PC-3 (cell line): ENCODE measurements around the gene RNU2-63P. TPM values are rescaled to one million over a fixed set of nuclear protein-coding genes. Genes with fewer than 3 reads are reported as not detected.

Source experiments
- ATAC-seq: fragments of 200-7000 bp; cut with Tn5 transposase; 2 replicates; pipeline ENCODE4 v1.9.1; 2020; ENCODE audit warnings: mild to moderate bottlenecking, moderate library complexity
- BruUV-seq: library from RNA; stranded (reverse); fragments of 400-500 nt; replicated peaks from 2 replicates; lab custom pipeline; 2021; lab: Mats Ljungman, UMichigan
- CTCF ChIA-PET: fragments of 300-600 bp; sonication (Branson Sonifier 250); formaldehyde crosslinking; loops from one replicate; lab custom pipeline; 2022; ENCODE audit warnings: antibody characterized with exemption; lab: Charles Lee
- POLR2A ChIA-PET: fragments of 300-600 bp; sonication (Branson Sonifier 250); formaldehyde crosslinking; loops from one replicate; lab custom pipeline; 2022; ENCODE audit warnings: antibody characterized with exemption; ENCODE audit not compliant: unreplicated experiment; lab: Charles Lee
- DNase-seq: peaks from one replicate; pipeline ENCODE4 v3.0.0-alpha.2; 2015
- H2AFZ ChIP-seq: fragments of 300-600 bp; sonication (generic); 2 replicates; pipeline ENCODE4 v1.6.0; 2016; ENCODE audit warnings: antibody characterized with exemption, low read length
- H3F3A ChIP-seq: fragments of 300-600 bp; sonication (generic); one replicate; pipeline ENCODE4 v1.6.0; 2017; ENCODE audit warnings: antibody characterized with exemption, low read length, control low read depth, mild to moderate bottlenecking; ENCODE audit not compliant: unreplicated experiment
- H3K27ac ChIP-seq: fragments of 300-600 bp; sonication (generic); 2 replicates; pipeline ENCODE4 v1.5.1; 2016; ENCODE audit warnings: mild to moderate bottlenecking, low read length
- H3K27me3 ChIP-seq: fragments of 300-600 bp; sonication (generic); 2 replicates; pipeline ENCODE4 v1.6.1; 2016; ENCODE audit warnings: low read length, mixed read lengths
- H3K36me3 ChIP-seq: fragments of 300-600 bp; sonication (generic); 2 replicates; pipeline ENCODE4 v1.6.1; 2016; ENCODE audit warnings: low read depth, mixed run types, low read length, mixed read lengths
- H3K4me1 ChIP-seq: fragments of 300-600 bp; sonication (generic); 2 replicates; pipeline ENCODE4 v1.5.1; 2016; ENCODE audit warnings: low read length; ENCODE audit not compliant: insufficient read depth
- H3K4me2 ChIP-seq: fragments of 300-600 bp; sonication (generic); 2 replicates; pipeline ENCODE4 v1.6.0; 2016; ENCODE audit warnings: low read length
- H3K4me3 ChIP-seq: fragments of 300-600 bp; sonication (generic); 2 replicates; pipeline ENCODE4 v1.5.1; 2016; ENCODE audit warnings: mild to moderate bottlenecking, low read length, mixed read lengths
- H3K79me2 ChIP-seq: fragments of 300-600 bp; sonication (generic); 2 replicates; pipeline ENCODE4 v1.6.1; 2017; ENCODE audit warnings: low read length, mixed read lengths
- H3K9ac ChIP-seq: fragments of 300-600 bp; sonication (generic); 2 replicates; pipeline ENCODE4 v1.6.0; 2016; ENCODE audit warnings: mild to moderate bottlenecking, low read length
- H3K9me2 ChIP-seq: fragments of 300-600 bp; sonication (generic); replicated peaks from 2 replicates; pipeline ENCODE4 v1.6.1; 2016; ENCODE audit warnings: mixed run types, low read length, mixed read lengths
- H3K9me3 ChIP-seq: fragments of 300-600 bp; sonication (generic); 2 replicates; pipeline ENCODE4 v1.6.1; 2016; ENCODE audit warnings: low read length, mixed read lengths
- H4K20me1 ChIP-seq: fragments of 300-600 bp; sonication (generic); 2 replicates; pipeline ENCODE4 v1.6.1; 2016; ENCODE audit warnings: low read length, mixed read lengths
- EZH2 ChIP-seq: fragments of 300-600 bp; sonication (generic); IDR thresholded peaks from one replicate; pipeline ENCODE4 v1.6.1; 2017; ENCODE audit warnings: antibody characterized with exemption, mild to moderate bottlenecking, low read length; ENCODE audit not compliant: unreplicated experiment
- EZH2phosphoT487 ChIP-seq: fragments of 300-600 bp; sonication (generic); IDR thresholded peaks from 2 replicates; pipeline ENCODE4 v1.6.1; 2018; ENCODE audit warnings: mild to moderate bottlenecking, antibody characterized with exemption, low read length, borderline replicate concordance
- intact Hi-C: fragments of 100-400 bp; cut with micrococcal nuclease; formaldehyde crosslinking; loops from 2 replicates; pipeline ENCODE4 v1.9.0; 2023
- total RNA-seq: library from RNA; depleted of rRNA; stranded (reverse); fragments of >200 nt; gene quantifications from 2 replicates; pipeline ENCODE4 v1.2.3, GENCODE V29; 2014
- TF ChIP-seq, protein P1 (sequence below): fragments of 300-600 bp; sonication (generic); conservative IDR thresholded peaks from 2 replicates; pipeline ENCODE4 v1.5.1; 2017; ENCODE audit warnings: antibody characterized with exemption, low read depth, mild to moderate bottlenecking, low read length

The RNU2-63P gene
- total RNA-seq, 1 experiment from 2014 or later, result 122 TPM

DNA sequence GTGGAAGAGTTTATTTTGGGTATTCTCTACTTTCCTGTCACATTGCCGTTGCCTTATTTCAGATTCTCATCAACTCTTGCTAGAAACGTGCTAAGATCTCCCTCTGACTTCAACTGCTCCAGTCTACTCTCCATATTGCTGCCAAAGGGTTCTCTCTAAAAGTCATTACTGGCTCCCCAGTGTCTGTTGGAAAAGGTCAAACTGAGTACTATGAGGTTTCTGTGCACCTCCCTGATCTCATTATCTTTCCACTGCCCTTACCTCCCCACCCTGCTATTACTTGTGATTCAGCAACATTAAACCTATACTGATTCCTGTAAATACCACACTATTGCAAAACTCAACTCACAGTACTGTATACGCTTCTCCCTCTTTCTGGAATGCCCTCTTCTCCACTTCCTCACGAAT, 41.1 kb upstream of the RNU2-63P start:
- H3K79me2 ChIP-seq, result peaks cover 26% of the 10 kb centered on the region
- DNase-seq (no peak), ATAC-seq (no peak)
- H3K27ac ChIP-seq, result no peak overlapping the region
- no peak overlapping the region for H2AFZ ChIP-seq
- ChIA-PET POLR2A (no interaction called here), CTCF (no interaction called here)
- H3K9me3 ChIP-seq, result no peaks in the 10 kb centered on the region
- H3K27me3 ChIP-seq, result no peaks in the 10 kb centered on the region
- H3K4me3 ChIP-seq, result no peak overlapping the region
- H3K9ac ChIP-seq, result no peak overlapping the region
- no peak overlapping the region for H3K4me2 ChIP-seq
- peaks cover 19% of the 10 kb centered on the region for H3K4me1 ChIP-seq
- H4K20me1 ChIP-seq, result no peaks in the 10 kb centered on the region
- no peaks in the 10 kb centered on the region; the same call in 1 of the 2 replicates for H3K36me3 ChIP-seq
- no TSS peak for BruUV-seq
- intact Hi-C loops, result no loop called here
- H3K9me2 ChIP-seq, result no peaks in the 10 kb centered on the region
- H3F3A ChIP-seq, result no peaks in the 10 kb centered on the region
- no peak for TF ChIP-seq EZH2
- no peak for TF ChIP-seq EZH2phosphoT487
- TF ChIP-seq, protein P1, sequence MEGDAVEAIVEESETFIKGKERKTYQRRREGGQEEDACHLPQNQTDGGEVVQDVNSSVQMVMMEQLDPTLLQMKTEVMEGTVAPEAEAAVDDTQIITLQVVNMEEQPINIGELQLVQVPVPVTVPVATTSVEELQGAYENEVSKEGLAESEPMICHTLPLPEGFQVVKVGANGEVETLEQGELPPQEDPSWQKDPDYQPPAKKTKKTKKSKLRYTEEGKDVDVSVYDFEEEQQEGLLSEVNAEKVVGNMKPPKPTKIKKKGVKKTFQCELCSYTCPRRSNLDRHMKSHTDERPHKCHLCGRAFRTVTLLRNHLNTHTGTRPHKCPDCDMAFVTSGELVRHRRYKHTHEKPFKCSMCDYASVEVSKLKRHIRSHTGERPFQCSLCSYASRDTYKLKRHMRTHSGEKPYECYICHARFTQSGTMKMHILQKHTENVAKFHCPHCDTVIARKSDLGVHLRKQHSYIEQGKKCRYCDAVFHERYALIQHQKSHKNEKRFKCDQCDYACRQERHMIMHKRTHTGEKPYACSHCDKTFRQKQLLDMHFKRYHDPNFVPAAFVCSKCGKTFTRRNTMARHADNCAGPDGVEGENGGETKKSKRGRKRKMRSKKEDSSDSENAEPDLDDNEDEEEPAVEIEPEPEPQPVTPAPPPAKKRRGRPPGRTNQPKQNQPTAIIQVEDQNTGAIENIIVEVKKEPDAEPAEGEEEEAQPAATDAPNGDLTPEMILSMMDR, result no peak

DNA sequence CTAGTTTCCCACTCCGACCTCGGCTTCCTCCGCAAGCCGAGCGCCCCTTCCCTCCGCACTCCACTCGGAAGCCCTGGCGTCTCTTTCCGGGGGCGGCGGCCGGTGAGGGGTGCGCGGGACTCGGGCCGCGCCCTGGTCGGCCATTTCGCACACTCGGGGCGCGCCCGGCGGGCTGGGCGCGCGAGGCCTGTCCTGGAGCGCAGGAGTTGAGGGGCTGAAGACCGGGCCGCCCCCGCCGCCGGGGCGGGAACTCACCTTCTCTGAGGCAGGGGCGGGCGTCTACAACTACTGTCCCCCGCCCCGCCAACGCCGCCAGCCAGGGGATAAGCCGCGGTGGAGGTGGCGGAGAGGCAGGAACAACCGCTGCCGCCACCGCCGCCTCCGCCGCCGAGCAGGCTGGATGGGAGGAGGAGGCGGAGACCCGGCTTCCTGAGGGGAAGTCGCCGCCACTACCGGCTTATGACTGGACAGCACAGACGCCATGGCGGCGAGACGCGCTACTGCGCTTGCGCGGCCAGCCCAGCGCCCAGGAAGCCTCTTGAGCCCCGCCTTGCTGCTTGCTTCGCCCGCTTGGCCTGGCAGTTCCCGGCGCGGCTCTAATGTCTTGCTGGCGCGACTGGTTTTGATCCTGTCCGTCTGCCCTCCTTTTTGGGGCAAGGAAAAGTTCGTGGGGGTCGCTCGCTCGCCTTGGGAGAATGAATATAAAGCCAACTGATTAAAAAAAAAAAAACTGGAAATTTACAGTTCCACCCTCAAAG, 39.2 kb upstream of the RNU2-63P start, which contains the start of gene KRCC1:
Gene KRCC1, minus strand, starts transcription at position 413 of the 758 bp plus-strand sequence. CDS start 27,220 bp downstream, outside the sequence.
- no peaks in the 10 kb centered on the region for H4K20me1 ChIP-seq
- peaks cover 26% of the 10 kb centered on the region for H3K79me2 ChIP-seq
- TF ChIP-seq EZH2, result no peak
- TF ChIP-seq, protein P1, result no peak
- TF ChIP-seq EZH2phosphoT487, result no peak
- DNase-seq (peak; percentile 96), ATAC-seq (peak; percentile 91)
- H2AFZ ChIP-seq, result peak within 1 kb of the TSS; percentile 79
- peak within 1 kb of the TSS; percentile 87 for H3K4me2 ChIP-seq
- no peaks in the 10 kb centered on the region for H3F3A ChIP-seq
- H3K4me1 ChIP-seq, result peaks cover 19% of the 10 kb centered on the region
- no peaks in the 10 kb centered on the region; the same call in 1 of the 2 replicates for H3K36me3 ChIP-seq
- peak within 1 kb of the TSS; percentile 68 for H3K27ac ChIP-seq
- H3K9me2 ChIP-seq, result no peaks in the 10 kb centered on the region
- peak within 1 kb of the TSS; percentile 100 for H3K9ac ChIP-seq
- H3K4me3 ChIP-seq, result peak within 1 kb of the TSS; percentile 94
- H3K27me3 ChIP-seq, result no peaks in the 10 kb centered on the region
- H3K9me3 ChIP-seq, result no peaks in the 10 kb centered on the region
- ChIA-PET POLR2A (no interaction called here), CTCF (no interaction called here)
- intact Hi-C loops, result loop anchor here (1.0 kb wide), 2 partner anchors 17 to 34 kb away; no protein-coding TSS in a partner anchor
- BruUV-seq, result no TSS peak
